Gastrocnemius medialis (tissue), 4 donors: ENCODE results near the gene RNU6-9.

ENCODE experiments used
- POLR2A ChIP-seq, 2 donors: fragments of 450-650 bp; IDR thresholded peaks; one replicate each; pipeline ENCODE4 v1.6.1; 2017; ENCODE audit warnings: antibody characterized with exemption in 2 of 2, mild to moderate bottlenecking in 2 of 2, moderate library complexity in 2 of 2
- TF ChIP-seq, protein P1 (sequence below), 5 experiments: fragments of 450-650 bp in 3 of 5; fragments of 200-600 bp in 2 of 5; sonication (generic) in 2 of 5; IDR thresholded peaks in 4 of 5; conservative IDR thresholded peaks in 1 of 5; 1 replicate in 4 of 5; 2 replicates in 1 of 5; pipeline ENCODE4 v1.5.1; 2016 to 2019; ENCODE audit warnings: antibody characterized with exemption in 5 of 5, mild to moderate bottlenecking in 3 of 5, moderate library complexity in 3 of 5

DNA sequence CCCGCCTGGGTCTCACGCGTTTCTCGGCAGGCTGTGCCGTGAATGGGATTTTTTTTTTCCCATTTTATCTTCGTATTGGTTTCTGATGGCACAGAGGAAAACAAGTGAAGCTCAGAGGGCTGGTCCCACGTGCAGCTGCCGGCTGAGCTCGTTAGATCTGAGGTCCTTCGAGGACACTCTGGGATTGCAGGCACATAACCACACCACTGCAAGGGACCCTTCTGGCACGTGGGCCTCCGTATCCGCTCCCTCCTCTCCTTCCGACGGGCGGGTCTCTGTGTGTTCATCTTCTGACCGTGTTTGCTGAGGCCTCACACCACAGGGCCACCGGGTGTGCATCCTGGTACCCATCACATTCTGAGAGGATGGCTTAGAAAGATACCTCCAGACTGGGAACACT is 17.2 kb upstream of the RNU6-9 start:
- TF ChIP-seq, protein P1, sequence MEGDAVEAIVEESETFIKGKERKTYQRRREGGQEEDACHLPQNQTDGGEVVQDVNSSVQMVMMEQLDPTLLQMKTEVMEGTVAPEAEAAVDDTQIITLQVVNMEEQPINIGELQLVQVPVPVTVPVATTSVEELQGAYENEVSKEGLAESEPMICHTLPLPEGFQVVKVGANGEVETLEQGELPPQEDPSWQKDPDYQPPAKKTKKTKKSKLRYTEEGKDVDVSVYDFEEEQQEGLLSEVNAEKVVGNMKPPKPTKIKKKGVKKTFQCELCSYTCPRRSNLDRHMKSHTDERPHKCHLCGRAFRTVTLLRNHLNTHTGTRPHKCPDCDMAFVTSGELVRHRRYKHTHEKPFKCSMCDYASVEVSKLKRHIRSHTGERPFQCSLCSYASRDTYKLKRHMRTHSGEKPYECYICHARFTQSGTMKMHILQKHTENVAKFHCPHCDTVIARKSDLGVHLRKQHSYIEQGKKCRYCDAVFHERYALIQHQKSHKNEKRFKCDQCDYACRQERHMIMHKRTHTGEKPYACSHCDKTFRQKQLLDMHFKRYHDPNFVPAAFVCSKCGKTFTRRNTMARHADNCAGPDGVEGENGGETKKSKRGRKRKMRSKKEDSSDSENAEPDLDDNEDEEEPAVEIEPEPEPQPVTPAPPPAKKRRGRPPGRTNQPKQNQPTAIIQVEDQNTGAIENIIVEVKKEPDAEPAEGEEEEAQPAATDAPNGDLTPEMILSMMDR (IDR thresholded peaks at IDR 0.05 in 4 of 5, conservative IDR thresholded peaks at IDR 0.05 in 1 of 5) = no peak
- TF ChIP-seq POLR2A (IDR thresholded peaks at IDR 0.05) = no peak
